GM13976 (cell line): Measurements from ENCODE around the gene WIPF2.

Source experiments
- DNase-seq: peaks from one replicate; pipeline ENCODE4 v3.0.0; 2012; ENCODE audit warnings: low spot score
- in situ Hi-C: fragments of 300-500 bp; cut with MboI; formaldehyde crosslinking; loops from one replicate; pipeline ENCODE4 v1.12.0; 2022; ENCODE audit warnings: low sequenced_read_pairs, mixed read lengths, inconsistent platforms; ENCODE audit not compliant: unreplicated experiment
- TF ChIP-seq, protein P1 (sequence below): IDR thresholded peaks from 2 replicates; pipeline ENCODE4 v1.5.1; 2012; ENCODE audit warnings: borderline replicate concordance, mild to moderate bottlenecking; ENCODE audit not compliant: insufficient read depth; ENCODE audit errors: extremely low read depth, missing control alignments, control extremely low read depth

Gene WIPF2

DNA sequence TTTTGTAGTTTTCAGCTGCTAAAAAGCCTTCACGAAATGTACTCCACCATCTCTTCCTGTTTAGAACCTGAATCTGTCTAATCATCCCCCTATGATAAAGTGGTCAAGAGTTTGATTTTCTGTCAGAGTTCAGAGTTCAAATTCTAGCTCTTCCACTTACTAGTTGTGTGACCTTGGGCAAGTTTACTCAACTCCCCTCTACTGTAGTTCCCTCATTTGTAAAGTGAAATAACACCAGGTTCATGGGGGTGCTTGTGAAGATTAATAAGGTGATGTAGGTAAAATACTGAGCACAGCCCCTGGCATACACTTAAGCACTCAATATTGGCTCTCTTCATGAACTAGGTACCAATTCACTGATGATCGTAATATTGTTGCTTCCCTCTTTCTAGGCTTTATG lies 67.4 kb downstream of the WIPF2 start:
- in situ Hi-C loops, result loop anchor here (10.0 kb wide), 2 partner anchors 82 to 272 kb away; partner anchors contain the start of gene CSF3
- no peak for DNase-seq
- TF ChIP-seq, protein P1, sequence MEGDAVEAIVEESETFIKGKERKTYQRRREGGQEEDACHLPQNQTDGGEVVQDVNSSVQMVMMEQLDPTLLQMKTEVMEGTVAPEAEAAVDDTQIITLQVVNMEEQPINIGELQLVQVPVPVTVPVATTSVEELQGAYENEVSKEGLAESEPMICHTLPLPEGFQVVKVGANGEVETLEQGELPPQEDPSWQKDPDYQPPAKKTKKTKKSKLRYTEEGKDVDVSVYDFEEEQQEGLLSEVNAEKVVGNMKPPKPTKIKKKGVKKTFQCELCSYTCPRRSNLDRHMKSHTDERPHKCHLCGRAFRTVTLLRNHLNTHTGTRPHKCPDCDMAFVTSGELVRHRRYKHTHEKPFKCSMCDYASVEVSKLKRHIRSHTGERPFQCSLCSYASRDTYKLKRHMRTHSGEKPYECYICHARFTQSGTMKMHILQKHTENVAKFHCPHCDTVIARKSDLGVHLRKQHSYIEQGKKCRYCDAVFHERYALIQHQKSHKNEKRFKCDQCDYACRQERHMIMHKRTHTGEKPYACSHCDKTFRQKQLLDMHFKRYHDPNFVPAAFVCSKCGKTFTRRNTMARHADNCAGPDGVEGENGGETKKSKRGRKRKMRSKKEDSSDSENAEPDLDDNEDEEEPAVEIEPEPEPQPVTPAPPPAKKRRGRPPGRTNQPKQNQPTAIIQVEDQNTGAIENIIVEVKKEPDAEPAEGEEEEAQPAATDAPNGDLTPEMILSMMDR, result no peak

DNA sequence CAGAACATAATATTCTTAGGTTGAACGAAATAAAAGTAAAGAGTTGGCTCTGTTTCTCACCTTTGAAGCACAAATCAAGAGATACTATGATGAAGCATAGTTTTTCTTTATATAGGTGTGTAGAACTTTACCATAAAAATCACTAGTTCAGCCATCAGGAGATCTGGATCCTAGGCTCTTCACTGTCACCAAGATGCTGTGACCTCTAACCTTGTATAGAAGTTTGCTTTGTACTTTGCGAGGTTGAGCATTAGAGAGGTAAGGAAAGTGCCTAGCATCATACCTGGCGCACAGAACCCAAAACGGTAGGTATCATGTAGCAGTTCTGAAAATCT lies 68.0 kb downstream of the WIPF2 start:
- in situ Hi-C loops, result loop anchor here (10.0 kb wide), 2 partner anchors 82 to 272 kb away; partner anchors contain the start of gene CSF3
- DNase-seq, result no peak
- TF ChIP-seq, protein P1, result no peak

DNA sequence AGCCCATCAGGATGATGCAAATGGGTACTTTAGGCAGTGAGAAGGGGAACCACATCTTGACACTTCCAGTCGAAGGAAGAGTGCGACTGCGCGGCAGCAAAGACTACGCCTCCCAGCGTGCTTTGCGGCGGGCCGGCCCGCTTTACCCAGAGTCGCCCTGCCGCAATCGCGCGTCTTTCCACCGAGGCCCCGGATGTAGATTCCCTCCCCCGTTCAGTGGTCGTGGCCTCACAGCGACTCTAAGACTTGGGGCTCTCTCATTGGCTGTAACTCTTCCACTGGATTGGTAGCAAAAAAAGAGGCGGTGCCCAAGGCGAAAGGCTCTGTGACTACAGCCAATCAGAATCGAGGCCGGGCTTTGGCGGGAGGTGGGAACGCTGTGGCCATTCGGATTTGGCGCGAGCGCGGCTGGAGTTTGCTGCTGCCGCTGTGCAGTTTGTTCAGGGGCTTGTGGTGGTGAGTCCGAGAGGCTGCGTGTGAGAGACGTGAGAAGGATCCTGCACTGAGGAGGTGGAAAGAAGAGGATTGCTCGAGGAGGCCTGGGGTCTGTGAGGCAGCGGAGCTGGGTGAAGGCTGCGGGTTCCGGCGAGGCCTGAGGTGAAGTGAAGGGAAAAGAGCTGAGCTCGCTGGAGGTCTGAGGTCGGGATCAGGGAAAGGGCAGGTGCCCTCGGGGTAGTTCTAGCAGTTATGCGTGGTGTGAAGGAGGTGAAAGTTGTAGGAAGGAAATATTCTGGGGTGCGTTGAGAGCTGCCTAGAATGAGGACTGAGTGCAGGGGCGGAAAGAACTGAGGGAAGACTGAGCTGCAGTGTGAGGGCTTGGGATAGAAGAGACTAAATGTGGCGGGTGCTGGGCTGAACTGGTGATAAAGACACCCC lies 68.6 kb downstream of the WIPF2 start, which contains the start of gene CDC6:
Gene CDC6, plus strand, starts transcription at position 386 of the 876 bp plus-strand sequence. CDS start 1,542 bp downstream, outside the sequence.
- DNase-seq, result peak; percentile 98
- in situ Hi-C loops, result loop anchor here (10.0 kb wide), 2 partner anchors 83 to 273 kb away; partner anchors contain the start of gene CSF3
- TF ChIP-seq, protein P1, result no peak

DNA sequence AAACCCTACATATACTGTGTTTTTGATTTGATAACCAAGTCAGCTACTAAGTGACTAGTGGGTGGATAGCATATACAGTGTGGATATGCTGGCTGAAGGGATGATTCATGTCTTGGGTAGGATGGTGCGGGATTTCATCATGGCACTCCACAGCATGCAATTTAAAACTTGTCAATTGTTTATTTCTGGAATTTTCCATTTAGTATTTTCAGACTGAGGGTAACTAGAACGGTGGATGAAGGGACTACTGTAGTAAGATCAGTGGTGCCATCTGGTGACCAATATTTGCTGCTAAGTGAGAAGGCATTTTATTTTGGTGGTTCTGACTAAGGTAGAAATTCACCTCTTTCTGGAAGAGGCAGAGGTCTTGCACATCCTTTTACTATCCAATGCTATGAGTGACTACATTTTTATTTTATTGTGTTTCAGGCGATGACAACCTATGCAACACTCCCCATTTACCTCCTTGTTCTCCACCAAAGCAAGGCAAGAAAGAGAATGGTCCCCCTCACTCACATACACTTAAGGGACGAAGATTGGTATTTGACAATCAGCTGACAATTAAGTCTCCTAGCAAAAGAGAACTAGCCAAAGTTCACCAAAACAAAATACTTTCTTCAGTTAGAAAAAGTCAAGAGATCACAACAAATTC lies 71.7 kb downstream of the WIPF2 start:
- in situ Hi-C loops, result loop anchor here (10.0 kb wide), 1 partner anchor 244 kb away; no protein-coding TSS in a partner anchor
- peak; percentile 61 for DNase-seq
- TF ChIP-seq, protein P1, result peak; percentile 66

DNA sequence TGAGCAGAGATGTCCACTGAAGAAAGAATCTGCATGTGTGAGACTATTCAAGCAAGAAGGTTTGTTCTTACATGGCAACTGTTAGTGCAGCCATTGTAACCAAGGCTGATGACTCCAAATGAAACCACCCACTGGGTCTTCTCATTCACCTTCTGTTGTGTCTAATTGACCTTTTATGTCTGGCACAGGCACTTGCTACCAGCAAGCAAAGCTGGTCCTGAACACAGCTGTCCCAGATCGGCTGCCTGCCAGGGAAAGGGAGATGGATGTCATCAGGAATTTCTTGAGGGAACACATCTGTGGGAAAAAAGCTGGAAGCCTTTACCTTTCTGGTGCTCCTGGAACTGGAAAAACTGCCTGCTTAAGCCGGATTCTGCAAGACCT lies 72.2 kb downstream of the WIPF2 start:
- in situ Hi-C loops, result loop anchor here (10.0 kb wide), 1 partner anchor 244 kb away; no protein-coding TSS in a partner anchor
- TF ChIP-seq, protein P1, result no peak
- DNase-seq, result no peak

DNA sequence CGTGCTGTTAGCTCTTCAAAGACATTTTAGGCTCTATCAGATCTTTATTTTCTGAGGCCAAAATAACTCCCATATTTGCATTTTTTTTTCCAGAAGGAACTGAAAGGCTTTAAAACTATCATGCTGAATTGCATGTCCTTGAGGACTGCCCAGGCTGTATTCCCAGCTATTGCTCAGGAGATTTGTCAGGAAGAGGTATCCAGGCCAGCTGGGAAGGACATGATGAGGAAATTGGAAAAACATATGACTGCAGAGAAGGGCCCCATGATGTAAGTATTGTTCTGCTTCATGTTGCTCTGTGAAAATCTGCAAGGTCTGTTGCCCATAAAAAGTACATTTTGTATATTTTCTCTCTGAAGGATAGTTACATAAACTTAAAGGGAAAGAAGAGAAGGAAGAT lies 74.3 kb downstream of the WIPF2 start:
- TF ChIP-seq, protein P1, result no peak
- in situ Hi-C loops, result loop anchor here (10.0 kb wide), 1 partner anchor 241 kb away; no protein-coding TSS in a partner anchor
- no peak for DNase-seq
